Retina (tissue), 1 donor: Measurements from ENCODE around the gene INPP5B.
"Not testable (repeated sequence)": the region's sequence is repeated elsewhere in the genome, so short reads cannot be mapped to it uniquely, and the experiment has no call there.

Experiments used
- DNase-seq: peaks from one replicate; pipeline ENCODE4 v3.0.0-alpha.2; 2016

INPP5B gene

GRCh38 chr1:37910886-37911285 is 36.0 kb downstream of the INPP5B start:
- not testable (repeated sequence) for DNase-seq

GRCh38 chr1:37908531-37908930 is 38.3 kb downstream of the INPP5B start:
- DNase-seq: not testable (repeated sequence)

GRCh38 chr1:37907416-37908125 is 39.3 kb downstream of the INPP5B start:
- DNase-seq: not testable (repeated sequence)

- not testable (repeated sequence) for DNase-seq
Measured at GRCh38 chr1:37906591-37906990, 40.3 kb downstream of the INPP5B start.

GRCh38 chr1:37905727-37906126 is 41.1 kb downstream of the INPP5B start:
- no peak for DNase-seq

- not testable (repeated sequence) for DNase-seq
Measured at GRCh38 chr1:37903921-37904320, 42.9 kb downstream of the INPP5B start.

GRCh38 chr1:37902983-37903382 is 43.9 kb downstream of the INPP5B start:
- no peak for DNase-seq

GRCh38 chr1:37901893-37902225 is 45.0 kb downstream of the INPP5B start:
- DNase-seq: no peak

GRCh38 chr1:37901191-37901892 is 45.5 kb downstream of the INPP5B start:
- DNase-seq: no peak

GRCh38 chr1:37897563-37897962 is 49.3 kb downstream of the INPP5B start:
- DNase-seq: not testable (repeated sequence)

GRCh38 chr1:37893673-37894072 is 53.2 kb downstream of the INPP5B start:
- DNase-seq: no peak

GRCh38 chr1:37892151-37893047 is 54.5 kb downstream of the INPP5B start:
- DNase-seq: no peak

- DNase-seq: no peak
Measured at GRCh38 chr1:37890378-37891014, 56.4 kb downstream of the INPP5B start.

- no peak for DNase-seq
Measured at GRCh38 chr1:37888022-37888700, 58.7 kb downstream of the INPP5B start.

GRCh38 chr1:37884145-37884544 is 62.7 kb downstream of the INPP5B start:
- DNase-seq: no peak

GRCh38 chr1:37883671-37884070 is 63.2 kb downstream of the INPP5B start:
- DNase-seq: no peak

- no peak for DNase-seq
Measured at GRCh38 chr1:37879865-37880264, 67.0 kb downstream of the INPP5B start.

GRCh38 chr1:37878071-37878470 is 68.8 kb downstream of the INPP5B start:
- DNase-seq: no peak

- no peak for DNase-seq
Measured at GRCh38 chr1:37875833-37876232, 71.0 kb downstream of the INPP5B start.

GRCh38 chr1:37872692-37873091 is 74.2 kb downstream of the INPP5B start:
- no peak for DNase-seq

GRCh38 chr1:37868466-37868865 is 78.4 kb downstream of the INPP5B start:
- DNase-seq: no peak

GRCh38 chr1:37867784-37868183 is 79.1 kb downstream of the INPP5B start:
- no peak for DNase-seq
